Posterior vena cava (tissue), 2 donors: ENCODE data around the gene TSG101. TPM values are rescaled to one million over a fixed set of nuclear protein-coding genes. Genes with fewer than 3 reads are reported as not detected.

Experiments used
- DNase-seq: peaks from one replicate; pipeline ENCODE4 v3.0.0-alpha.2; 2020; ENCODE audit warnings: low spot score
- intact Hi-C, 2 donors: fragments of 100-400 bp; cut with DNase I; formaldehyde crosslinking; loops; one replicate each; pipeline versions ENCODE4 v1.14.1 to v1.14.2; 2022 to 2023
- long read RNA-seq, 2 donors: library from polyadenylated mRNA; unstranded; transcript quantifications; one replicate each; pipeline ENCODE4 v2.0.0, GENCODE V29; 2020 to 2021
- total RNA-seq, 2 donors: library from RNA; stranded (reverse); fragmentation: NEBNext Ultra II Directional; extraction: Animal tissue kit (Norgen Biotek cat#: 25700); gene quantifications; one replicate each; pipeline ENCODE4 v1.2.1, GENCODE V29; 2021
- donor health status: DM: yes; HTN: yes; CAD: no.
- donor health status: DM: yes; HTN: yes; CAD: no.

Gene TSG101
- total RNA-seq: 10 to 100 TPM; 43.9 to 44.2 TPM
- long read RNA-seq, donor 1, transcript TSG101-201 (10 exons, 1,824 nt): major isoform, 20 of 23 reads
- long read RNA-seq, donor 1, partial matches to known transcripts: 2 of 23 reads
- long read RNA-seq, donor 1, other reads (novel, unspliced or antisense): 1 of 23 reads
- long read RNA-seq, donor 2, transcript TSG101-201 (10 exons, 1,824 nt): major isoform, 202 of 234 reads
- long read RNA-seq, donor 2, partial matches to known transcripts: 10 of 234 reads
- long read RNA-seq, donor 2, other reads (novel, unspliced or antisense): 19 of 234 reads

- intact Hi-C loops: no loop called here
- DNase-seq: peak; percentile 99
Observed at GRCh38 chr11:18526521-18527296, at the start of gene TSG101. Gene TSG101, minus strand, starts transcription at chr11:18526942. Its CDS starts 126 bp downstream, at chr11:18526816.

- no peak for DNase-seq
- intact Hi-C loops: no loop called here
Observed at GRCh38 chr11:18575361-18575760, 48.6 kb upstream of the TSG101 start.

GRCh38 chr11:18567081-18567480 lies 40.3 kb upstream of the TSG101 start:
- intact Hi-C loops: no loop called here
- no peak for DNase-seq

- DNase-seq: no peak
- intact Hi-C loops: no loop called here
Observed at GRCh38 chr11:18566406-18566805, 39.7 kb upstream of the TSG101 start.

GRCh38 chr11:18564149-18564548 lies 37.4 kb upstream of the TSG101 start:
- intact Hi-C loops: no loop called here
- DNase-seq: no peak

- intact Hi-C loops: no loop called here
- no peak for DNase-seq
Observed at GRCh38 chr11:18563090-18563730, 36.5 kb upstream of the TSG101 start.

- intact Hi-C loops: no loop called here
- DNase-seq: no peak
Observed at GRCh38 chr11:18548001-18548400, 21.3 kb upstream of the TSG101 start.

- DNase-seq: no peak
- intact Hi-C loops: no loop called here
Observed at GRCh38 chr11:18540207-18541009, 13.7 kb upstream of the TSG101 start.

GRCh38 chr11:18536209-18536608 lies 9.5 kb upstream of the TSG101 start:
- intact Hi-C loops: no loop called here
- no peak for DNase-seq

- intact Hi-C loops: no loop called here
- DNase-seq: no peak
Observed at GRCh38 chr11:18534245-18534644, 7.5 kb upstream of the TSG101 start.

GRCh38 chr11:18533365-18533764 lies 6.6 kb upstream of the TSG101 start:
- no peak for DNase-seq
- intact Hi-C loops: no loop called here

- DNase-seq: no peak
- intact Hi-C loops: no loop called here
Observed at GRCh38 chr11:18527512-18527911, 770 bp upstream of the TSG101 start.

- intact Hi-C loops: no loop called here
- no peak for DNase-seq
Observed at GRCh38 chr11:18526130-18526520, 617 bp downstream of the TSG101 start.

- intact Hi-C loops: no loop called here
- no peak for DNase-seq
Observed at GRCh38 chr11:18524248-18524647, 2.5 kb downstream of the TSG101 start.

GRCh38 chr11:18523084-18523483 lies 3.7 kb downstream of the TSG101 start:
- intact Hi-C loops: no loop called here
- DNase-seq: no peak

GRCh38 chr11:18522388-18522787 lies 4.4 kb downstream of the TSG101 start:
- no peak for DNase-seq
- intact Hi-C loops: no loop called here

GRCh38 chr11:18521122-18521521 lies 5.6 kb downstream of the TSG101 start:
- DNase-seq: no peak
- intact Hi-C loops: no loop called here

GRCh38 chr11:18502352-18502751 lies 24.4 kb downstream of the TSG101 start:
- intact Hi-C loops: no loop called here
- DNase-seq: no peak

- DNase-seq: no peak
- intact Hi-C loops: no loop called here
Observed at GRCh38 chr11:18501629-18502028, 25.1 kb downstream of the TSG101 start.

GRCh38 chr11:18498039-18498438 lies 28.7 kb downstream of the TSG101 start:
- intact Hi-C loops: no loop called here
- no peak for DNase-seq
